Caco-2 (cell line): Measurements from ENCODE around the gene DIAPH3. TPM values are rescaled to one million over a fixed set of nuclear protein-coding genes. Genes with fewer than 3 reads are reported as not detected.

Experiments
- BruUV-seq: library from RNA; stranded (reverse); fragments of 400-500 nt; replicated peaks from 2 replicates; lab custom pipeline; 2021; lab: Mats Ljungman, UMichigan
- CTCF ChIA-PET: fragments of 300-600 bp; sonication (Branson Sonifier 250); formaldehyde crosslinking; loops from one replicate; lab custom pipeline; 2022; ENCODE audit warnings: antibody characterized with exemption; lab: Charles Lee
- POLR2A ChIA-PET: fragments of 300-600 bp; sonication (Branson Sonifier 250); formaldehyde crosslinking; loops from one replicate; lab custom pipeline; 2022; ENCODE audit warnings: antibody characterized with exemption; lab: Charles Lee
- DNase-seq, 2 experiments: peaks; one replicate each; pipeline versions ENCODE4 v3.0.0 to v3.0.0-alpha.2; 2020 to 2022
- H3K27me3 ChIP-seq: replicated peaks from 2 replicates; pipeline ENCODE4 v1.6.0; 2011; ENCODE audit warnings: low read length; ENCODE audit not compliant: control insufficient read depth, insufficient read depth
- H3K36me3 ChIP-seq: 2 replicates; pipeline ENCODE4 v1.5.1; 2011; ENCODE audit warnings: low read length; ENCODE audit not compliant: control insufficient read depth, insufficient read depth
- H3K4me1 ChIP-seq: fragments of 250-450 bp; sonication (Bioruptor Pico); 2 replicates; pipeline ENCODE4 v1.5.1; 2020; ENCODE audit warnings: mild to moderate bottlenecking
- H3K4me3 ChIP-seq: 2 replicates; pipeline ENCODE4 v1.5.1; 2011; ENCODE audit warnings: low read depth, mild to moderate bottlenecking, control low read depth, low read length
- H3K9me3 ChIP-seq: fragments of 250-450 bp; sonication (Bioruptor Pico); 2 replicates; pipeline ENCODE4 v1.5.1; 2020; ENCODE audit warnings: mild to moderate bottlenecking, moderate library complexity
- H3K27ac Mint-ChIP-seq: one replicate; pipeline ENCODE4 v1.8.0; 2022; ENCODE audit warnings: mixed read lengths; ENCODE audit not compliant: unreplicated experiment
- H3K27me3 Mint-ChIP-seq: one replicate; pipeline ENCODE4 v1.8.0; 2022; ENCODE audit warnings: mixed read lengths; ENCODE audit not compliant: insufficient read depth, unreplicated experiment
- H3K36me3 Mint-ChIP-seq: one replicate; pipeline ENCODE4 v1.8.0; 2022; ENCODE audit warnings: mild to moderate bottlenecking, mixed read lengths; ENCODE audit not compliant: insufficient read depth, unreplicated experiment
- H3K4me1 Mint-ChIP-seq: one replicate; pipeline ENCODE4 v1.8.0; 2022; ENCODE audit warnings: low read depth, mixed read lengths; ENCODE audit not compliant: unreplicated experiment
- H3K4me3 Mint-ChIP-seq: one replicate; pipeline ENCODE4 v1.8.0; 2022; ENCODE audit warnings: mild to moderate bottlenecking, moderate library complexity, mixed read lengths; ENCODE audit not compliant: unreplicated experiment
- H3K9me3 Mint-ChIP-seq: one replicate; pipeline ENCODE4 v1.8.0; 2022; ENCODE audit warnings: mixed read lengths; ENCODE audit not compliant: unreplicated experiment
- CTCF ChIP-seq, 2 experiments: fragments of 200-600 bp in 1 of 2; IDR thresholded peaks; 1 replicate in 1 of 2; 2 replicates in 1 of 2; pipeline versions ENCODE4 v1.5.1 to v1.8.0; 2011 to 2022; ENCODE audit warnings: antibody characterized with exemption in 1 of 2, control low read depth in 1 of 2, inconsistent platforms in 1 of 2, low read depth in 1 of 2, low read length in 1 of 2, mild to moderate bottlenecking in 1 of 2, moderate library complexity in 1 of 2; ENCODE audit not compliant: insufficient read depth in 1 of 2, severe bottlenecking in 1 of 2, unreplicated experiment in 1 of 2
- intact Hi-C: fragments of 100-400 bp; cut with micrococcal nuclease; formaldehyde crosslinking; loops from one replicate; pipeline ENCODE4 v1.10.0; 2022; ENCODE audit not compliant: unreplicated experiment
- total RNA-seq: library from RNA; stranded (reverse); gene quantifications from 2 replicates; pipeline ENCODE4 v1.2.3, GENCODE V29; 2022

The DIAPH3 gene
- total RNA-seq, 1 experiment from 2014 or later = 60.6 TPM

GRCh38 chr13:60164234-60164889 lies 634 bp upstream of the DIAPH3 start:
- POLR2A ChIA-PET = interaction anchor here (1.5 kb wide), 1 partner anchor 26 kb away, joined by 5 read pairs; no protein-coding TSS in a partner anchor
- H3K27me3 Mint-ChIP-seq = no peaks in the 10 kb centered on the region

GRCh38 chr13:60162096-60162495 lies 1.6 kb downstream of the DIAPH3 start:
- Mint-ChIP-seq H3K27me3 (no peaks in the 10 kb centered on the region), H3K4me3 (peak overlapping the region; percentile 91), H3K27ac (peak overlapping the region; percentile 86), H3K36me3 (peaks cover 62% of the 10 kb centered on the region), H3K9me3 (no peaks in the 10 kb centered on the region), H3K4me1 (peaks cover 43% of the 10 kb centered on the region)
- Histone ChIP-seq H3K36me3 (no peaks in the 10 kb centered on the region), H3K9me3 (0 out of 2 replicates have a peak, but pooled peaks cover 3% of the 10 kb centered on the region), H3K4me3 (no peak overlapping the region), H3K4me1 (peaks cover 54% of the 10 kb centered on the region), H3K27me3 (no peaks in the 10 kb centered on the region)
- no TSS peak for BruUV-seq
- DNase-seq = no peak
- POLR2A ChIA-PET = interaction anchor here (0.8 kb wide), 1 partner anchor 99 kb away, joined by 3 read pairs; no protein-coding TSS in a partner anchor
- TF ChIP-seq CTCF (IDR thresholded peaks at IDR 0.05; ENCODE audit: insufficient read depth in 1 of 2, low read depth in 1 of 2, low read length in 1 of 2, severe bottlenecking in 1 of 2, unreplicated experiment in 1 of 2) = no peak
- intact Hi-C loops = loop anchor here (2.0 kb wide), 2 partner anchors 15 to 235 kb away; partner anchors contain the start of gene TDRD3
- CTCF ChIA-PET = no interaction called here

More at GRCh38 chr13:60164234-60164889, 634 bp upstream of the DIAPH3 start:
- no peaks in the 10 kb centered on the region for H3K9me3 ChIP-seq
- H3K4me3 ChIP-seq = peak overlapping the region; percentile 87
- Mint-ChIP-seq H3K9me3 (no peaks in the 10 kb centered on the region), H3K27ac (peak overlapping the region; percentile 86), H3K36me3 (peaks cover 39% of the 10 kb centered on the region), H3K4me3 (peak overlapping the region; percentile 91), H3K4me1 (peaks cover 51% of the 10 kb centered on the region)
- peaks cover 49% of the 10 kb centered on the region for H3K4me1 ChIP-seq
- intact Hi-C loops = loop anchor here (1.0 to 2.0 kb wide), 4 partner anchors 26 to 165 kb away; no protein-coding TSS in a partner anchor
- no peaks in the 10 kb centered on the region for H3K36me3 ChIP-seq
- TSS peak; percentile 89 for BruUV-seq
- no peak for TF ChIP-seq CTCF (IDR thresholded peaks at IDR 0.05; ENCODE audit: insufficient read depth in 1 of 2, low read depth in 1 of 2, low read length in 1 of 2, severe bottlenecking in 1 of 2, unreplicated experiment in 1 of 2)
- no peak for DNase-seq
- CTCF ChIA-PET = interaction anchor here (0.7 to 1.4 kb wide), 3 partner anchors 14 to 228 kb away, joined by 3 read pairs; no protein-coding TSS in a partner anchor
- no peaks in the 10 kb centered on the region for H3K27me3 ChIP-seq

GRCh38 chr13:60158321-60158801 lies 5.4 kb downstream of the DIAPH3 start:
- Histone ChIP-seq H3K9me3 (0 out of 2 replicates have a peak, but pooled peaks cover 3% of the 10 kb centered on the region), H3K4me3 (no peak overlapping the region), H3K4me1 (peaks cover 33% of the 10 kb centered on the region), H3K27me3 (no peaks in the 10 kb centered on the region), H3K36me3 (no peaks in the 10 kb centered on the region)
- Mint-ChIP-seq H3K9me3 (no peaks in the 10 kb centered on the region), H3K36me3 (peaks cover 68% of the 10 kb centered on the region), H3K27me3 (no peaks in the 10 kb centered on the region), H3K27ac (no peak overlapping the region), H3K4me1 (peaks cover 25% of the 10 kb centered on the region), H3K4me3 (no peak overlapping the region)
- ChIA-PET CTCF (no interaction called here), POLR2A (no interaction called here)
- TF ChIP-seq CTCF (IDR thresholded peaks at IDR 0.05; ENCODE audit: insufficient read depth in 1 of 2, low read depth in 1 of 2, low read length in 1 of 2, severe bottlenecking in 1 of 2, unreplicated experiment in 1 of 2) = no peak
- intact Hi-C loops = no loop called here
- no peak for DNase-seq
- BruUV-seq = no TSS peak
